ENCODE results near the gene PDCD1LG2. TPM values are rescaled to one million over a fixed set of nuclear protein-coding genes. Genes with fewer than 3 reads are reported as not detected.

PDCD1LG2 gene
- total RNA-seq, 2 donors from 2014 or later = 0.55 to 1.7 TPM

Other genes starting within 250 kb of the PDCD1LG2 start
- gene RLN2, start 205.8 kb upstream of the PDCD1LG2 start, total RNA-seq = under 1 TPM in 1 of 2 donors, not detected in 1; 0.40 TPM
- 1 to 10 TPM in 1 of 2 donors, not detected in 1; 1.1 TPM for gene RLN1, start 170.7 kb upstream of the PDCD1LG2 start, total RNA-seq
- gene PLGRKT, start 72.6 kb upstream of the PDCD1LG2 start, total RNA-seq = 10 to 100 TPM; 30.7 to 47.4 TPM
- gene CD274, start 60.0 kb upstream of the PDCD1LG2 start, total RNA-seq = 100 to 1,000 TPM in 1 of 2 donors, 10 to 100 TPM in 1; 97.1 to 242 TPM
- 10 to 100 TPM; 25.4 to 36.1 TPM for gene RIC1, start 118.6 kb downstream of the PDCD1LG2 start, total RNA-seq

All from natural killer cell treated with Interleukin-12 subunit alpha and Interleukin-12 subunit beta and Interleukin-15 and Interleukin-18, amount 100 ng/mL, for 72 hours (primary cell).